ENCODE measurements around the gene RBMS3.

GRCh38 chr3:29447946-29448627, 167.2 kb downstream of the RBMS3 start:
- TF ChIP-seq CTCF (IDR thresholded peaks at IDR 0.05 in 2 of 3, conservative IDR thresholded peaks at IDR 0.05 in 1 of 3; ENCODE audit: borderline replicate concordance in 1 of 3, insufficient read depth in 1 of 3, low read depth in 2 of 3, low read length in 2 of 3) (no peak), POLR2A (IDR thresholded peaks at IDR 0.05; ENCODE audit: borderline replicate concordance, extremely low read depth, insufficient read depth, insufficient read length) (no peak), REST (IDR thresholded peaks at IDR 0.05; ENCODE audit: low read depth) (no peak), SIN3A (IDR thresholded peaks at IDR 0.05; ENCODE audit: low read depth) (no peak), EZH2 (IDR thresholded peaks at IDR 0.05) (no peak), RAD21 (IDR thresholded peaks at IDR 0.05; ENCODE audit: low read depth) (no peak), EZH2phosphoT487 (IDR thresholded peaks at IDR 0.05; ENCODE audit: borderline replicate concordance) (no peak), SP1 (IDR thresholded peaks at IDR 0.05; ENCODE audit: low read depth) (no peak), JUND (IDR thresholded peaks at IDR 0.05) (no peak), MAX (IDR thresholded peaks at IDR 0.05) (no peak), ZFX (IDR thresholded peaks at IDR 0.05) (no peak)

Data from HCT116 (cell line).